HepG2 (cell line): ENCODE measurements around the gene PTBP2.

Experiments used
- EZH2 ChIP-seq: conservative IDR thresholded peaks from 2 replicates; pipeline ENCODE4 v1.6.1; 2012; ENCODE audit warnings: mild to moderate bottlenecking, low read depth, low read length, moderate library complexity
- JUND ChIP-seq: sonication (generic); formaldehyde crosslinking; IDR thresholded peaks from 2 replicates; pipeline ENCODE4 v1.8.0; 2022; ENCODE audit warnings: mild to moderate bottlenecking, missing genetic modification reagents
- POLR2AphosphoS2 ChIP-seq: IDR thresholded peaks from 2 replicates; pipeline ENCODE4 v1.6.1; 2011; ENCODE audit warnings: low read depth, low read length, improper control_type of control experiment
- TF ChIP-seq, protein P1 (sequence below): sonication (generic); formaldehyde crosslinking; IDR thresholded peaks from 2 replicates; pipeline ENCODE4 v1.4.0; 2020; ENCODE audit warnings: missing genetic modification reagents
- TF ChIP-seq, protein P2 (sequence below): IDR thresholded peaks from 2 replicates; pipeline ENCODE4 v1.6.1; 2012; ENCODE audit warnings: inconsistent platforms

DNA sequence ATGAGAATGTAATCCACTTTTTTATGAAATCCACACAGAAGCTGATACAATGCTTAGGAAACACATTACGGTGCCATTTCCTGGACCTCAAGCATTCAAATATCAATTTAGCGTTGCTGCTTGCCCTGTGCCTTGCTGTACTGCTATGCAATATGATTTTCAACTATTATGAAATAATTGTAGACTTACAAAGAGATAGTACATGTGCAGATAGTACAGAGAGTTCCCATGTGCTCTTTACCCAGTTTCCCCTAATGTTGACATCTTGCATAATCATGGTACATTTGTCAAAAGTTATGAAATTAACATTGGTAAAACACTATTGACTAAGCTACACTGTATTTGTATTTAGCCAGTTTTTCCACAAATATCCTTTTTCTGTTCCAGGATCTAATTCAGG, 37.7 kb upstream of the PTBP2 start:
- TF ChIP-seq POLR2AphosphoS2 (no peak), EZH2 (no peak), JUND (CRISPR knock-in tag) (no peak)
- TF ChIP-seq, protein P1, sequence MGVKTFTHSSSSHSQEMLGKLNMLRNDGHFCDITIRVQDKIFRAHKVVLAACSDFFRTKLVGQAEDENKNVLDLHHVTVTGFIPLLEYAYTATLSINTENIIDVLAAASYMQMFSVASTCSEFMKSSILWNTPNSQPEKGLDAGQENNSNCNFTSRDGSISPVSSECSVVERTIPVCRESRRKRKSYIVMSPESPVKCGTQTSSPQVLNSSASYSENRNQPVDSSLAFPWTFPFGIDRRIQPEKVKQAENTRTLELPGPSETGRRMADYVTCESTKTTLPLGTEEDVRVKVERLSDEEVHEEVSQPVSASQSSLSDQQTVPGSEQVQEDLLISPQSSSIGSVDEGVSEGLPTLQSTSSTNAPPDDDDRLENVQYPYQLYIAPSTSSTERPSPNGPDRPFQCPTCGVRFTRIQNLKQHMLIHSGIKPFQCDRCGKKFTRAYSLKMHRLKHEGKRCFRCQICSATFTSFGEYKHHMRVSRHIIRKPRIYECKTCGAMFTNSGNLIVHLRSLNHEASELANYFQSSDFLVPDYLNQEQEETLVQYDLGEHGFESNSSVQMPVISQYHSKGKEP (CRISPR knock-in tag): no peak
- TF ChIP-seq, protein P2, sequence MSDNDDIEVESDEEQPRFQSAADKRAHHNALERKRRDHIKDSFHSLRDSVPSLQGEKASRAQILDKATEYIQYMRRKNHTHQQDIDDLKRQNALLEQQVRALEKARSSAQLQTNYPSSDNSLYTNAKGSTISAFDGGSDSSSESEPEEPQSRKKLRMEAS: no peak
